Naive B cell (primary cell): ENCODE data around the gene RNASEH2B. TPM values are rescaled to one million over a fixed set of nuclear protein-coding genes. Genes with fewer than 3 reads are reported as not detected.

Source experiments
- ATAC-seq, 2 donors: fragments of 150-1000 bp; cut with Tn5 transposase; 2 replicates each; pipeline ENCODE4 v1.10.0; 2021; ENCODE audit warnings: low read depth in 2 of 2, mild to moderate bottlenecking in 2 of 2, moderate library complexity in 2 of 2
- DNase-seq: peaks from one replicate; pipeline ENCODE4 v3.0.0; 2022
- H3K27ac Mint-ChIP-seq, 6 donors: one replicate each; pipeline ENCODE4 v1.8.0; 2020 to 2022; ENCODE audit warnings: mild to moderate bottlenecking in 6 of 6, mixed read lengths in 6 of 6, moderate library complexity in 5 of 6, inconsistent platforms in 2 of 6
- H3K27me3 Mint-ChIP-seq, 3 donors: one replicate each; pipeline ENCODE4 v1.8.0; 2021 to 2022; ENCODE audit warnings: mixed read lengths in 3 of 3, mild to moderate bottlenecking in 1 of 3
- H3K36me3 Mint-ChIP-seq, 2 donors: one replicate each; pipeline ENCODE4 v1.8.0; 2020 to 2022; ENCODE audit warnings: mixed read lengths in 2 of 2, inconsistent platforms in 1 of 2, mild to moderate bottlenecking in 1 of 2
- H3K4me1 Mint-ChIP-seq, 3 donors: one replicate each; pipeline ENCODE4 v1.8.0; 2020 to 2022; ENCODE audit warnings: mixed read lengths in 3 of 3, inconsistent platforms in 1 of 3, mild to moderate bottlenecking in 1 of 3, moderate library complexity in 1 of 3
- H3K4me3 Mint-ChIP-seq, 8 donors: one replicate each; pipeline ENCODE4 v1.8.0; 2020 to 2022; ENCODE audit warnings: mild to moderate bottlenecking in 8 of 8, mixed read lengths in 8 of 8, moderate library complexity in 8 of 8, inconsistent platforms in 2 of 8
- H3K9me3 Mint-ChIP-seq, 7 donors: one replicate each; pipeline ENCODE4 v1.8.0; 2020 to 2022; ENCODE audit warnings: mixed read lengths in 7 of 7, mild to moderate bottlenecking in 5 of 7, inconsistent platforms in 2 of 7, moderate library complexity in 1 of 7
- polyA plus RNA-seq, 6 donors: library from polyadenylated mRNA; unstranded; fragments of 300-500 nt; fragmentation: Illumina TruSeq; gene quantifications; one replicate each; pipeline ENCODE4 v1.2.3, GENCODE V29; 2021; ENCODE audit warnings: low read depth in 6 of 6

Gene RNASEH2B
- polyA plus RNA-seq, 6 donors from 2014 or later = 169 to 257 (median 216) TPM

- Mint-ChIP-seq H3K4me1 (peaks cover 22 to 32% (median 22%) of the 10 kb centered on the region in 3 donors), H3K4me3 (no peak overlapping the region), H3K9me3 (peaks cover 0 to under 1% (median 0%) of the 10 kb centered on the region in 7 donors), H3K27ac (peak overlapping the region in 1 of 6 donors; percentile 13), H3K27me3 (no peaks in the 10 kb centered on the region), H3K36me3 (no peaks in the 10 kb centered on the region)
- DNase-seq (no peak), ATAC-seq (no peak)
Measured at GRCh38 chr13:50993934-50994333, 84.3 kb downstream of the RNASEH2B start.

GRCh38 chr13:50994651-50995050, 85.1 kb downstream of the RNASEH2B start:
- H3K9me3 Mint-ChIP-seq = no peaks in the 10 kb centered on the region

GRCh38 chr13:50995854-50996253, 86.3 kb downstream of the RNASEH2B start:
- H3K27me3 Mint-ChIP-seq = no peaks in the 10 kb centered on the region
- no peak overlapping the region for H3K4me3 Mint-ChIP-seq
- no peaks in the 10 kb centered on the region for H3K36me3 Mint-ChIP-seq
- H3K27ac Mint-ChIP-seq = peak overlapping the region in 1 of 6 donors; percentile 33
- no peak for ATAC-seq
- H3K9me3 Mint-ChIP-seq = no peaks in the 10 kb centered on the region
- no peak for DNase-seq
- peaks cover 16 to 24% (median 17%) of the 10 kb centered on the region in 3 donors for H3K4me1 Mint-ChIP-seq

More at GRCh38 chr13:50994651-50995050, 85.1 kb downstream of the RNASEH2B start:
- DNase-seq = no peak
- Mint-ChIP-seq H3K36me3 (no peaks in the 10 kb centered on the region), H3K27me3 (no peaks in the 10 kb centered on the region), H3K4me3 (no peak overlapping the region), H3K4me1 (peaks cover 20 to 32% (median 20%) of the 10 kb centered on the region in 3 donors), H3K27ac (peak overlapping the region in 2 of 6 donors; percentile 70 to 78)
- no peak for ATAC-seq

GRCh38 chr13:50998326-50998725, 88.7 kb downstream of the RNASEH2B start:
- Mint-ChIP-seq H3K4me1 (peaks cover 0 to under 1% (median 0%) of the 10 kb centered on the region in 3 donors), H3K9me3 (no peaks in the 10 kb centered on the region), H3K27ac (peak overlapping the region in 1 of 6 donors; percentile 28), H3K36me3 (no peaks in the 10 kb centered on the region), H3K4me3 (no peak overlapping the region), H3K27me3 (peaks cover 0 to 6% (median 0%) of the 10 kb centered on the region in 3 donors)
- DNase-seq (no peak), ATAC-seq (no peak)

- DNase-seq (no peak), ATAC-seq (no peak)
- Mint-ChIP-seq H3K4me3 (peak overlapping the region in 1 of 8 donors; percentile 56), H3K36me3 (no peaks in the 10 kb centered on the region), H3K27me3 (peaks cover 6 to 13% (median 6%) of the 10 kb centered on the region in 3 donors), H3K9me3 (no peaks in the 10 kb centered on the region), H3K27ac (peak overlapping the region in 1 of 6 donors; percentile 7), H3K4me1 (no peaks in the 10 kb centered on the region)
Measured at GRCh38 chr13:50999641-51000040, 90.0 kb downstream of the RNASEH2B start.

GRCh38 chr13:51000061-51000460, 90.5 kb downstream of the RNASEH2B start:
- Mint-ChIP-seq H3K9me3 (no peaks in the 10 kb centered on the region), H3K27me3 (peaks cover 7 to 16% (median 8%) of the 10 kb centered on the region in 3 donors), H3K4me1 (no peaks in the 10 kb centered on the region)

GRCh38 chr13:51000571-51001260, 91.1 kb downstream of the RNASEH2B start:
- no peaks in the 10 kb centered on the region for H3K4me1 Mint-ChIP-seq
- H3K27ac Mint-ChIP-seq = no peak overlapping the region
- peaks cover 7 to 16% (median 8%) of the 10 kb centered on the region in 3 donors for H3K27me3 Mint-ChIP-seq
- no peak overlapping the region for H3K4me3 Mint-ChIP-seq
- ATAC-seq (no peak), DNase-seq (no peak)
- H3K9me3 Mint-ChIP-seq = no peaks in the 10 kb centered on the region
- H3K36me3 Mint-ChIP-seq = no peaks in the 10 kb centered on the region

More at GRCh38 chr13:51000061-51000460, 90.5 kb downstream of the RNASEH2B start:
- Mint-ChIP-seq H3K36me3 (no peaks in the 10 kb centered on the region), H3K4me3 (peak overlapping the region in 1 of 8 donors; percentile 56), H3K27ac (peak overlapping the region in 1 of 6 donors; percentile 25)
- no peak for ATAC-seq
- no peak for DNase-seq

- no peak overlapping the region for H3K4me3 Mint-ChIP-seq
- H3K4me1 Mint-ChIP-seq = no peaks in the 10 kb centered on the region
- no peak overlapping the region for H3K27ac Mint-ChIP-seq
- peaks cover 7 to 16% (median 8%) of the 10 kb centered on the region in 3 donors for H3K27me3 Mint-ChIP-seq
- H3K9me3 Mint-ChIP-seq = no peaks in the 10 kb centered on the region
- DNase-seq (no peak), ATAC-seq (no peak)
- no peaks in the 10 kb centered on the region for H3K36me3 Mint-ChIP-seq
Measured at GRCh38 chr13:51001335-51001734, 91.7 kb downstream of the RNASEH2B start.

GRCh38 chr13:51002736-51003135, 93.1 kb downstream of the RNASEH2B start:
- Mint-ChIP-seq H3K27me3 (peaks cover 7 to 16% (median 8%) of the 10 kb centered on the region in 3 donors), H3K27ac (no peak overlapping the region), H3K36me3 (no peaks in the 10 kb centered on the region), H3K9me3 (no peaks in the 10 kb centered on the region), H3K4me1 (no peaks in the 10 kb centered on the region), H3K4me3 (no peak overlapping the region)
- no peak for ATAC-seq
- no peak for DNase-seq

- ATAC-seq (no peak), DNase-seq (no peak)
- Mint-ChIP-seq H3K9me3 (no peaks in the 10 kb centered on the region), H3K27ac (peak overlapping the region in 1 of 6 donors; percentile 67), H3K27me3 (peaks cover 7 to 16% (median 8%) of the 10 kb centered on the region in 3 donors), H3K4me1 (no peaks in the 10 kb centered on the region), H3K4me3 (no peak overlapping the region), H3K36me3 (no peaks in the 10 kb centered on the region)
Measured at GRCh38 chr13:51003642-51004041, 94.1 kb downstream of the RNASEH2B start.

- Mint-ChIP-seq H3K9me3 (no peaks in the 10 kb centered on the region), H3K36me3 (no peaks in the 10 kb centered on the region), H3K4me1 (no peaks in the 10 kb centered on the region), H3K4me3 (no peak overlapping the region), H3K27me3 (peaks cover 7 to 16% (median 8%) of the 10 kb centered on the region in 3 donors), H3K27ac (no peak overlapping the region)
- ATAC-seq = no peak
- no peak for DNase-seq
Measured at GRCh38 chr13:51004111-51004865, 94.7 kb downstream of the RNASEH2B start.

GRCh38 chr13:51004918-51005460, 95.4 kb downstream of the RNASEH2B start:
- no peak overlapping the region for H3K27ac Mint-ChIP-seq
- H3K4me1 Mint-ChIP-seq = no peaks in the 10 kb centered on the region
- no peaks in the 10 kb centered on the region for H3K36me3 Mint-ChIP-seq
- H3K4me3 Mint-ChIP-seq = no peak overlapping the region
- peaks cover 7 to 16% (median 8%) of the 10 kb centered on the region in 3 donors for H3K27me3 Mint-ChIP-seq
- H3K9me3 Mint-ChIP-seq = no peaks in the 10 kb centered on the region
- no peak for DNase-seq
- no peak for ATAC-seq

GRCh38 chr13:51005566-51005965, 96.0 kb downstream of the RNASEH2B start:
- Mint-ChIP-seq H3K27me3 (peaks cover 7 to 16% (median 8%) of the 10 kb centered on the region in 3 donors), H3K27ac (no peak overlapping the region), H3K9me3 (no peaks in the 10 kb centered on the region), H3K4me3 (no peak overlapping the region), H3K36me3 (no peaks in the 10 kb centered on the region), H3K4me1 (no peaks in the 10 kb centered on the region)
- DNase-seq = no peak
- no peak for ATAC-seq
